Activated naive CD8-positive, alpha-beta T cell (primary cell): ENCODE data around the gene SLC27A5.

Experiments used
- H3K27ac Mint-ChIP-seq: one replicate; pipeline ENCODE4 v1.8.0; 2021; ENCODE audit warnings: mixed read lengths
- H3K27me3 Mint-ChIP-seq: one replicate; pipeline ENCODE4 v1.8.0; 2021; ENCODE audit warnings: mixed read lengths
- H3K36me3 Mint-ChIP-seq: one replicate; pipeline ENCODE4 v1.8.0; 2021; ENCODE audit warnings: mixed read lengths
- H3K4me1 Mint-ChIP-seq: one replicate; pipeline ENCODE4 v1.8.0; 2021; ENCODE audit warnings: low read depth, mixed read lengths
- H3K4me3 Mint-ChIP-seq: one replicate; pipeline ENCODE4 v1.8.0; 2021; ENCODE audit warnings: mild to moderate bottlenecking, mixed read lengths
- H3K9me3 Mint-ChIP-seq: one replicate; pipeline ENCODE4 v1.8.0; 2021; ENCODE audit warnings: low read depth, mixed read lengths

The SLC27A5 gene

DNA sequence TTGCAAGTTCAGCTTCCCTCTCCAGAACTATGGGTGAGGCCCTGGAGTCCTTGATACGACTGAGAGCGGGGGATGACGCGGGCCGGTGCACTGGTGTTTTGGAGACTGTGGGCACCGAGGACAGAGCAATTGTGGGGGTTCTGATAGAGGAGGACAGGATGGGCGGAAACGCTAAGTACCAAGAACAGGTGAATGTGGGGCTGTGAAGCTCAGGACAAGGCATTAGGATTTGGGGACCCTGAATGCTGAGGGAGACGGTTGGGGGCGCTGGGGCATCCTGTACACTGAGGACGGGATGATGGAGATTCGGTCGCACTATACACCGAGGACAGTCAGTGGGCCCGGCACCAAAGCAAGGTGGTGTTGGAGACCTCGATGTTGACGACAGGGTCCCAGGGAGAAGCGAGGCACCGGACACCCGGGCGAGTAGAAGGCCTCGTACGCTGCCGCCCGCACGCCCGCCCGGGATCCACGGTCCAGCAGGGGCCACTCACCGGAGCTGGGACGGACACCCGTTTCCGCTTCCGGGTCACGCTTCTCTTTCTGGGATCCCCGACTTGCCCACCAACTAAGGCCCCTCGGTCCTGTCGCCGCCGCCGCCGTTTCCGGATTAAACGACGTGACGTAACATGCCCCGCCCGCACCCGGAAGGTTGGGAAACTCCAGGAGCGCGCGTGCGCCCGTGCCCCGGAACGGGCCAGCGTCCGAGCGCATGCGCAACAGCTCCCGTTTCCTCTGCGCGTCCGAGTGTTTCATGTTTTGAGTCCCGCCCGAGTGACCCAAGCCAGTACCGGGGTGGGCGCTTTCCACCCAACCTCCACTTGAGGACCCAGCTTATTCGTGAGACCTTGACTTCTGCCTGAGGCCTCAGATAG is 42.9 kb upstream of the SLC27A5 start, which contains the start of gene CHMP2A:
TSS of gene CHMP2A (minus strand) at position 612 of the 875 bp plus-strand sequence. CDS start 893 bp downstream, outside the sequence.
- Mint-ChIP-seq H3K4me3 (peak within 1 kb of the TSS; percentile 93), H3K27ac (peak within 1 kb of the TSS; percentile 94), H3K36me3 (peaks cover 13% of the 10 kb centered on the region), H3K9me3 (no peaks in the 10 kb centered on the region), H3K27me3 (no peaks in the 10 kb centered on the region), H3K4me1 (peaks cover 48% of the 10 kb centered on the region)

DNA sequence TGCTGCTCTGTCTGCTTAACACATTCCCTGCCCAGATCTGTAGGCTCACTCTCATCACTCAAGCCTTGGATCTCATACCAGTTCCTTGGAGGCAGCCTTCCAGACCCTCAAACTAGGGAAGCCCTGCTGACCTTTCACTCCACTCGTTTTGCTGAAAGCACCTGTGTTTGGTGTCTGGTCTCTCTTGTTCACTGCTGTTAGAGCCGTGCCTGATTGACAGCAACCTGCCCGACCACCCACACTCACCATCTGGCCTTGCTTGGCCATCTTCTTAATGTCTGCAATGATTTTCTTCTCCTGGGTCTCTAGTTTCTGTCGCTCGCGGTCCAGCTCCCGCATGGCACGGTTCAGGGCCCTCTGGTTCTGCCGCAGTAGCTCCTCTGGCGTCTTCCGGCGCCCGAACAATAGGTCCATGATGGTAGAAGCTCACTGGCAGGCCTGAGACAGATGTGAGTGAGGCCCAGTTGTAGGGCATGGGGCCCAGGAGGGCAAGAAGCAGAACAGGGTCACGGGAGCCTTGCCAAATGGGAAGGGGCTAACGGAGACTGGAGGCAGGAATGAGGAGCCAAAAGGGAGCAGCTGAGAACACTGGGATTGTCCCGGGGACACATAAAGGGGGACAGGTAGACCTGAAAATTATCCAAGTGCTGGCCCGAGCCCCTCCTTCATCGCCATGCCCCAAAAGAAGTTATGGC is 42.2 kb upstream of the SLC27A5 start:
- peaks cover 46% of the 10 kb centered on the region for H3K4me1 Mint-ChIP-seq
- H3K36me3 Mint-ChIP-seq: peaks cover 13% of the 10 kb centered on the region
- H3K27ac Mint-ChIP-seq: peak overlapping the region; percentile 94
- peak overlapping the region; percentile 93 for H3K4me3 Mint-ChIP-seq
- no peaks in the 10 kb centered on the region for H3K27me3 Mint-ChIP-seq
- no peaks in the 10 kb centered on the region for H3K9me3 Mint-ChIP-seq

DNA sequence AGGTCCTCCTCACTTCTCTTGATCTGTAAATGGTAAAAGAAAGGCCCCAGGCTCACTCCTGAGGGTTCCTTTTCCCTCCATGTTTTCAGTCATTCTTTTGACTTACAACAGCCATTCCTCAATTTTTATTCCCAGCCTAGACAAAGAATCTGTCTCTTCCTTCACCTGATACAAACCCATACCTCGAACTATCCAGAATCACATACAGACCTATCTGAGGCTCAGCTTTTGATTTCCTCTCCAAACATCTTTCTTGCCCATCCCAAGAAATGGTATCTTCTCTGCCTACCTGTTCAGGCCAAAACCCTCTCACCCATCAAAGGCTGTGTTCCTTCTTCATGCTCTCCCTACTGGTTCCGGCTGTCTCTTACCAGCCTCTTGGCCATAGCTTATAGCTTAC is 40.9 kb upstream of the SLC27A5 start:
- H3K27ac Mint-ChIP-seq: peak overlapping the region; percentile 81
- H3K27me3 Mint-ChIP-seq: no peaks in the 10 kb centered on the region
- H3K36me3 Mint-ChIP-seq: peaks cover 18% of the 10 kb centered on the region
- H3K4me1 Mint-ChIP-seq: peaks cover 49% of the 10 kb centered on the region
- no peaks in the 10 kb centered on the region for H3K9me3 Mint-ChIP-seq
- H3K4me3 Mint-ChIP-seq: peak overlapping the region; percentile 71

DNA sequence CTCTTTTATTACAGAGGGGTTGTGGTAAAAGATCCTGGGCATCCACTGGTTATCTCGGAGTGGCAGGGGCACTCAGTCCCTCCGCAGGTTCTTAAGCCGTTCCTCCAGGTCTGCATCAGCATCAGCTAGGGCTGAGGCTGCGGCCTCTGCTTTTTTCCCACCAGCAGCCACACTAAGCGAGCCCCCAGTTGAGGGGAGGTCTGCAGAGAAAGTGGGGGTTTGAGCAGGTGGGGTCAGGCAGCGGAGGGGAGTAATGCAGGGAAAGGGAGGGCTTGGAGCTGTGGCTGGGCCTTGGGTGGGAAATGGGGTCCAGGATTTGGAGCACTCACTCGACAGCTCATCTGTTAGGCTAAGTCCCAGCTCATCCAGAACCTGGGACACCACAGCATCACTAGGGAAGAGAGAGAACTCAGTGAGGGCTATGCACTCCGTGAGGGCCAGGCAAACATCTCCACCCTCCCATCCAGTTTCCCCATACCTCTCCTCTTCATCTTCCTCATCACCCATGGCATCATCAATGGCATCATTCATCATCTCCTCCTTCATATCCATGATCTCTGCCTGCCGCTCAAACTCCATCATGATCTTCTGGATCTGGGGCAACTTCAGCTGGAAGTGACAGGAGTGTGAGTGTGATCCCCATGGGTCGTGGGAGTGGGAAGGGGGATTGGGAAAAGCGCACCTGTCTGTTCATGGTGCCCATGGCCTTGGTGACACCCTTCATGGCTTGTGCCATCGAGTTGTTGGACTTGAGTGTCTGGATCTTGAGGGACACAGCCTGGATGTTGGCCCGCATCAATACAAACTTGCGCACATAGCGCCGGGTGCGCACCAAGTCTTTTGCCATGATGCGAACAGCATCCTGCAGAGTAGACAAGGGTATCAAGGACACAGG is 40.0 kb upstream of the SLC27A5 start:
- no peaks in the 10 kb centered on the region for H3K9me3 Mint-ChIP-seq
- peaks cover 18% of the 10 kb centered on the region for H3K36me3 Mint-ChIP-seq
- peak overlapping the region; percentile 81 for H3K27ac Mint-ChIP-seq
- no peaks in the 10 kb centered on the region for H3K27me3 Mint-ChIP-seq
- peak overlapping the region; percentile 71 for H3K4me3 Mint-ChIP-seq
- H3K4me1 Mint-ChIP-seq: peaks cover 50% of the 10 kb centered on the region

DNA sequence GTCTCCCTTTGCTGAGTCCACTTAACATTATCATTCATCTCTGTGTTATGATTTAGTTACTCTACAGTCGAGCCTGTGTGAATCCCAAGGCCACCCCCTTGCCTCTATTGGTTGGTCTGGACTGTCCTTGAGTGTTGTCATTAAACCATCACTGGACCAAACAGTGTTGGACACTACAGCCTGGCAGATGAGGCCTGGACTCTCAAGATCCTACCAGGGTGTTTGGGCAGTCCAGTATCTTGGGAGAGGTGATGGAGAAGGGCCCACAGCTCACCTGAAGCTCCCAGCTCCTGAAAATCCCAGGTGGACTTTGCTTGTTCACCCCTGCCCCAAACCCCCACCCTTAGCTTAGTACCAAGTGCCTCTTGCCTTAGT is 39.3 kb upstream of the SLC27A5 start:
- Mint-ChIP-seq H3K27ac (no peak overlapping the region), H3K36me3 (peaks cover 16% of the 10 kb centered on the region), H3K9me3 (no peaks in the 10 kb centered on the region), H3K4me1 (peaks cover 50% of the 10 kb centered on the region), H3K4me3 (no peak overlapping the region), H3K27me3 (no peaks in the 10 kb centered on the region)

DNA sequence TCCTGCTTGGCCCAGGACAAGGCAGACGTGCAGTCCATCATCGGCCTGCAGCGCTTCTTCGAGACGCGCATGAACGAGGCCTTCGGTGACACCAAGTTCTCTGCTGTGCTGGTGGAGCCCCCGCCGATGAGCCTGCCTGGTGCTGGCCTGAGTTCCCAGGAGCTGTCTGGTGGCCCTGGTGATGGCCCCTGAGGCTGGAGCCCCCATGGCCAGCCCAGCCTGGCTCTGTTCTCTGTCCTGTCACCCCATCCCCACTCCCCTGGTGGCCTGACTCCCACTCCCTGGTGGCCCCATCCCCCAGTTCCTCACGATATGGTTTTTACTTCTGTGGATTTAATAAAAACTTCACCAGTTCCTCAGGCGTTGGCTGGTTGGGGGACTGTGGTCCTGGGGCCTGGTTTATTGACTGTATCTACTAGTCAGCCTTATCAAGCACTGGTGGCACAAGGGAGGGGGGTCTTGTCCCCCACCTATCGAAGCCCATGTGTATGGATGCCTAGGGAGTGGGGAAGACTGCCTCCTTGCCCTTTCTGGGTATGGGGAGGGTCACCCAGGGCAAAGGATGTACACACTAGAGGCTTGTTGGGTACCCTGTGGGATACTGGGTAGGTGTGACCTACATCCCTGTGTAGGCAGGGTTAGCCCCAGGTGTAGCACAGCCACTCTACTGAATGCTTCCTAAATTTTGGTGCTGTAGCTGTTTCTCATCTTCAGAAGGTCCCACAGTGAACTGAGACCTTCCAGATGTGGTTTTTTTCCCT is 38.8 kb upstream of the SLC27A5 start:
- Mint-ChIP-seq H3K9me3 (no peaks in the 10 kb centered on the region), H3K4me1 (peaks cover 55% of the 10 kb centered on the region), H3K27ac (no peak overlapping the region), H3K36me3 (peaks cover 20% of the 10 kb centered on the region), H3K4me3 (no peak overlapping the region), H3K27me3 (no peaks in the 10 kb centered on the region)

DNA sequence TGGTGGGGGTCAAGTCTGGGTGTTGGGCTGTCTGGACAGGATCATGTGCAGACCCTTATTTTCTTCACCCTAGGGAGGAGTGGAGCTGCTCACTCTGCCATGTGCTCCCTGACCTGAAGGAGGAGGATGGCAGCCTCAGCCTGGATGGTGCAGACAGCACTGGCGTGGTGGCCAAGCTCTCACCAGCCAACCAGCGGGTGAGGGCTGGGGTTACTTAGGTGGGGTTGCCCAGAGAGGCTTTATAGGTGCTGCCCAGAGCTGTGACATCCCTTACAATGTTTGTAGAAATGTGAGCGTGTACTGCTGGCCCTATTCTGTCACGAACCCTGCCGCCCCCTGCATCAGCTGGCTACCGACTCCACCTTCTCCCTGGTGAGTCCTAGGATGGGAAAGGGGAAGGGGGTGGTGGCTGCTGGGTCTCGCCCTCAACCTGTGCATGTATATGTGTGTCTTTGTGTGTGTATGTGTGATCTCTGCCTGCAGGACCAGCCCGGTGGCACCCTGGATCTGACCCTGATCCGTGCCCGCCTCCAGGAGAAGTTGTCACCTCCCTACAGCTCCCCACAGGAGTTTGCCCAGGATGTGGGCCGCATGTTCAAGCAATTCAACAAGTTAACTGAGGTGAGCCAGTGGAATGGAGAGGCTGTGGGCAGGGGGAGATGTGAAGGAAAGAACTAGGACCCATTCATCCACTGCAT is 38.0 kb upstream of the SLC27A5 start:
- Mint-ChIP-seq H3K4me3 (no peak overlapping the region), H3K4me1 (peaks cover 49% of the 10 kb centered on the region), H3K27me3 (no peaks in the 10 kb centered on the region), H3K27ac (no peak overlapping the region), H3K9me3 (no peaks in the 10 kb centered on the region), H3K36me3 (peaks cover 20% of the 10 kb centered on the region)

DNA sequence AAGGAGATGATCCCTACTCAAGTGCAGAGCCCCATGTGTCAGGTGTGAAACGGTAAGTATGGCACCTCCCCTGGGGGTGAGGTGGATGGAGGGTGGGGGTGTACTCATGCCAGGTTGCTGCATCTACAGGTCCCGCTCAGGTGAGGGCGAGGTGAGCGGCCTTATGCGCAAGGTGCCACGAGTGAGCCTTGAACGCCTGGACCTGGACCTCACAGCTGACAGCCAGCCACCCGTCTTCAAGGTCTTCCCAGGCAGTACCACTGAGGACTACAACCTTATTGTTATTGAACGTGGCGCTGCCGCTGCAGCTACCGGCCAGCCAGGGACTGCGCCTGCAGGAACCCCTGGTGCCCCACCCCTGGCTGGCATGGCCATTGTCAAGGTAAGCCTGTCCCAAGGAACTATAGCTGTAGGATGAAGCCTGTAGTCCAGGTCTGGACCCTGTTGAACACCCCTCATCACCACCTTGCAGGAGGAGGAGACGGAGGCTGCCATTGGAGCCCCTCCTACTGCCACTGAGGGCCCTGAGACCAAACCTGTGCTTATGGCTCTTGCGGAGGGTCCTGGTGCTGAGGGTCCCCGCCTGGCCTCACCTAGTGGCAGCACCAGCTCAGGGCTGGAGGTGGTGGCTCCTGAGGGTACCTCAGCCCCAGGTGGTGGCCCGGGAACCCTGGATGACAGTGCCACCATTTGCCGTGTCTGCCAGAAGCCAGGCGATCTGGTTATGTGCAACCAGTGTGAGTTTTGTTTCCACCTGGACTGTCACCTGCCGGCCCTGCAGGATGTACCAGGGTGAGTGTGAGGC is 37.3 kb upstream of the SLC27A5 start:
- H3K27me3 Mint-ChIP-seq: no peaks in the 10 kb centered on the region
- peaks cover 45% of the 10 kb centered on the region for H3K4me1 Mint-ChIP-seq
- H3K36me3 Mint-ChIP-seq: peaks cover 20% of the 10 kb centered on the region
- no peaks in the 10 kb centered on the region for H3K9me3 Mint-ChIP-seq
- H3K27ac Mint-ChIP-seq: no peak overlapping the region
- H3K4me3 Mint-ChIP-seq: no peak overlapping the region

DNA sequence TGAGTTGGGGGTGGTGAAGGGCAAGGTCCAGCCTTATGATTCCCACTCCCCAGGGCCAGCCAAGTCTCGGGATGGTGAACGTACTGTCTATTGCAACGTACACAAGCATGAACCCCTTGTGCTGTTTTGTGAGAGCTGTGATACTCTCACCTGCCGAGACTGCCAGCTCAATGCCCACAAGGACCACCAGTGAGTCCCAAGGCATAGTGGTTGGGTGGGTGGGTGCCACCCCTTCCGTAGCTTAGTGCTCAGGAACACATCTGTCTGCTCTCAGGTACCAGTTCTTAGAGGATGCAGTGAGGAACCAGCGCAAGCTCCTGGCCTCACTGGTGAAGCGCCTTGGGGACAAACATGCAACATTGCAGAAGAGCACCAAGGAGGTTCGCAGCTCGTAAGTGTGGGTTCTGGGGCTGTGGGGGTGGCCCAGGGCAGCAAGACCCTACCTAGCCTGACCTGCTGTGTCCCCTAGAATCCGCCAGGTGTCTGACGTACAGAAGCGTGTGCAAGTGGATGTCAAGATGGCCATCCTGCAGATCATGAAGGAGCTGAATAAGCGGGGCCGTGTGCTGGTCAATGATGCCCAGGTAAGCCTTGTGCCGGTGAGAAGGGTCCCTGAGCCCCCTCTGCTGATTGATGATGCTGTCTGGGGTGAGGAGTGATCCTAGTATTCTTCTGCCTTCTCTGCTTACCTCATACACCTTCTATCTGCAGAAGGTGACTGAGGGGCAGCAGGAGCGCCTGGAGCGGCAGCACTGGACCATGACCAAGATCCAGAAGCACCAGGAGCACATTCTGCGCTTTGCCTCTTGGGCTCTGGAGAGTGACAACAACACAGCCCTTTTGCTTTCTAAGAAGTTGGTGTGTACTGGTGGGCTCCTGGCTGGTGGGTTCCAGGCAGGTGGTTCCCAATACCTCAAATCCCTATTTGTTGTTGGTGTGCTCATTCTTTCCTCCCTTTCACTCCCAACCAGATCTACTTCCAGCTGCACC is 35.8 kb upstream of the SLC27A5 start:
- no peaks in the 10 kb centered on the region for H3K9me3 Mint-ChIP-seq
- H3K4me3 Mint-ChIP-seq: peak overlapping the region; percentile 44
- H3K36me3 Mint-ChIP-seq: peaks cover 15% of the 10 kb centered on the region
- peak overlapping the region; percentile 34 for H3K27ac Mint-ChIP-seq
- H3K27me3 Mint-ChIP-seq: no peaks in the 10 kb centered on the region
- peaks cover 41% of the 10 kb centered on the region for H3K4me1 Mint-ChIP-seq

DNA sequence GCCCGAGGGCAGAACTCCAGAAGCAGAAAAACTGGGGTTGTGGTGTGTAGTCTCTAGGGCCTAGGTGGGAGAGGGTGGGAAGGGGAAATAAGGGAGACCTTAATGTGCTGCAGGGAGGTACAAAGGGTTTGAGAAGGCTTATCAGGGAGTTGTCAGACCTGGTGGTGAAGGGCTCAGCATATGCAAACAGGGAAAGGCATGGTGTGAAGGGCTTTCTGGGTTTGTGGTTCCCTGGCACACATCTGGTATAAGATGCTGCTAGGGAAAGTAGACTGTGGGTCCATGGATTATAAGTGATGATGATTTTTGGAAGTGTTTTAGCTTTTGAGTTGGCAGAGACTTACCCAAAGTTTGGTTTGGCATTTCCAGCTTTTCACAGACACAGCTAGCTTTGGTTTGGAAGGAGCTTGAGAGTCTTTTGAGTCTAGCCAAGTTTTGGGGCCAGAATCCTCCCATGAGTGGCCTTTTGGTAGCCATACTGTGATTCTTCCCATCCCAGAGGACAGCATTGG is 34.3 kb upstream of the SLC27A5 start:
- Mint-ChIP-seq H3K27me3 (no peaks in the 10 kb centered on the region), H3K4me3 (peak overlapping the region; percentile 96), H3K36me3 (peaks cover 13% of the 10 kb centered on the region), H3K9me3 (no peaks in the 10 kb centered on the region), H3K4me1 (peaks cover 34% of the 10 kb centered on the region), H3K27ac (peak overlapping the region; percentile 95)

DNA sequence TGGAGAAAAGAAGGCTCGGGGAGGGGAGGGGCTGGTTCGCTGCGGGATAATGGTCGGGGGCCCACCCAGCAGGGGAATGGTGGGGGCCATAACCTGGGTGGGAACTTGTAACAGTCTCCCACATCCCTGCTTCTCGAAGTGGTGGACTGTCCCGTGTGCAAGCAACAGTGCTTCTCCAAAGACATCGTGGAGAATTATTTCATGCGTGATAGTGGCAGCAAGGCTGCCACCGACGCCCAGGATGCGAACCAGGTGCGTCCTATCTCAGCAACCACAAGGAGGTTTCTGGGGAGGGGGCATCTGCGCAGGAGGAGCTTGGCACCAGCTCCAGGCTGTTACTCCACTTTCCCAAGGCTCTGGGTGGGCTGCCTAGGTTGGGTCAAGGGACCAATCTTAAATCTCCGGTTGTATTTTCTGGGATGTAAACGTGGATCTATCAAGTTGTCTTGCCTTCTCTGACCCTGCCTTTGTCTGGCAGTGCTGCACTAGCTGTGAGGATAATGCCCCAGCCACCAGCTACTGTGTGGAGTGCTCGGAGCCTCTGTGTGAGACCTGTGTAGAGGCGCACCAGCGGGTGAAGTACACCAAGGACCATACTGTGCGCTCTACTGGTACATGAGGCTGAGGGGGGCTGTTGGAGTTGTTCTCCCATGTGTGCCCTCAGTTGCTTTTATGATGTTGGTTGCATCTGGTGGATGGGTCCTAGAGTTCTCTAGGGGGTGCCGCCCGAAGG is 33.7 kb upstream of the SLC27A5 start:
- Mint-ChIP-seq H3K4me1 (peaks cover 32% of the 10 kb centered on the region), H3K36me3 (peaks cover 13% of the 10 kb centered on the region), H3K4me3 (peak overlapping the region; percentile 96), H3K9me3 (no peaks in the 10 kb centered on the region), H3K27me3 (no peaks in the 10 kb centered on the region), H3K27ac (peak overlapping the region; percentile 95)
